HUES64 (cell line): ENCODE results near the gene PLXNC1.

ENCODE experiments used
- H3K27ac ChIP-seq: 2 replicates; pipeline ENCODE4 v1.7.0; 2013; ENCODE audit warnings: low read depth, low read length, inconsistent platforms
- H3K27me3 ChIP-seq: 2 replicates; pipeline ENCODE4 v1.6.1; 2013; ENCODE audit warnings: mild to moderate bottlenecking, low read length; ENCODE audit not compliant: insufficient read depth
- H3K36me3 ChIP-seq: 2 replicates; pipeline ENCODE4 v1.6.1; 2013; ENCODE audit warnings: mild to moderate bottlenecking, low read length; ENCODE audit not compliant: insufficient read depth
- H3K4me1 ChIP-seq: 2 replicates; pipeline ENCODE4 v1.6.1; 2013; ENCODE audit warnings: mild to moderate bottlenecking, low read length, moderate library complexity; ENCODE audit not compliant: insufficient read depth
- H3K4me3 ChIP-seq: 2 replicates; pipeline ENCODE4 v1.5.1; 2013; ENCODE audit warnings: mild to moderate bottlenecking, low read length, moderate library complexity
- H3K9ac ChIP-seq: 2 replicates; pipeline ENCODE4 v1.6.1; 2013; ENCODE audit warnings: mild to moderate bottlenecking, low read depth, low read length
- H3K9me3 ChIP-seq: 2 replicates; pipeline ENCODE4 v1.6.1; 2013; ENCODE audit warnings: low read depth, low read length; ENCODE audit not compliant: insufficient read depth
- WGBS: fragments of 150-250, 120-280 bp; methylation state at CpG from one replicate; pipeline ENCODE4 v1.1.7; 2013; ENCODE audit warnings: missing lambda C conversion rate; 5-methylcytosine and 5-hydroxymethylcytosine counted together

The PLXNC1 gene

DNA sequence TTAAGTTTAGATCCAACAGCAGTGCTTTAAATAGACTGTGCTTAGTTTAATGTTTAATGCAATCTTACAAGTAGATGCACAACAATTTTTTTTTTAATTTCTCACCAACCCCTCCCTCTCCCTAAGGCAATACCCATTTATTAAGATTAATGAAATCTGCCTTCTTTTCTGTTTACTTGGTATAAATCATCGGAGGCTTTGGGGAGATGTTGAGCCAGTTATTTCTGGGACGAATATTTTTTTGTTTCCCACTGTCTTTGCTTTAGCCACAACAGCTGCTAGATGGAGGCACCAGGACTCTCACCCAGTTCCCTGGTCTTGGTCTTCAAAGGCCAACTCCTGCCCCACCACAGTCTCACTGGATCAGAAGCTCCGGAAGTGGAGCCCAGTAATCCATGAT lies 113.4 kb downstream of the PLXNC1 start:
- Histone ChIP-seq H3K9ac (no peak overlapping the region), H3K4me3 (no peak overlapping the region), H3K36me3 (no peaks in the 10 kb centered on the region), H3K27me3 (no peaks in the 10 kb centered on the region), H3K9me3 (no peaks in the 10 kb centered on the region), H3K4me1 (peaks cover 47% of the 10 kb centered on the region), H3K27ac (peak overlapping the region; percentile 93)
- 80% methylated on average over 3 of the region's 3 CpGs for whole genome bisulfite sequencing

DNA sequence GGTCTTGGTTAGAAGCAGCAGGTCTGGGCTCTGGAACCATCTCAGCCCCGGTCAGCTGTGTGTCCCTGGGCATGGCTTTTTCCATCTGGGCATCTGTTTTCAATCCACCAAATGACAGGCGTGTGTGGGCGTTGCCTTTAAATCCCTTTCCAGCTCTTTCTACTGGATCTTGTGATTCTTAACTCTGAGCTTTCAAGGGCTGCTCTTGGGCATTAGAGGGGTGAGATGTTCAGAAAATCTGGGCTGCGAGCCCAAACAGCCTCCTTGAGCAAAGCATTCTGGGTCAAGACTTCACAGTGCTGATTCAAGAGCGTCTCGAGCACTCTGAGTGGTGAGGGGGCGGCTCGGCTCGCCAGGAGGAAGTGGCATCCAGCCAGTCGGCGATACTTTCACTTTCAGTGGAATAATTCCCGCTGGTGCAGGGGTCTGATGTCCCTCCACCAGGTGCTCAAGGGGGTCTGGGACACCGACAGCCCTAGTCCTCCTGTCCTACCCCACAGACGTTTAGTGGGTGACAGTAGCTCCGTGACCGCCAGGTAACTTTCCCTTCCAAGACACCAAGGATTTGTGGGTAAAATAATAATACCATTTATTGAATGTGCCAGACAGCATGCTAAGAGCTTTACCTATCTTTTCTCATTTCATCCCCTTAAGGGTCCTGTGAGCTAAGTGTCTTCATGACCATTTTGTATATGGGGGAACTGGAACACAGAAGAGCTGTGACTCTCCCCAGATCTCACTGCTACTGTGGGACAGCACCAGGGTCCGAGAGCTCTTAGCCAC lies 114.0 kb downstream of the PLXNC1 start:
- WGBS = 90% methylated on average over 15 of the region's 17 CpGs
- Histone ChIP-seq H3K27me3 (no peaks in the 10 kb centered on the region), H3K9ac (no peak overlapping the region), H3K27ac (no peak overlapping the region), H3K4me3 (no peak overlapping the region), H3K9me3 (no peaks in the 10 kb centered on the region), H3K36me3 (no peaks in the 10 kb centered on the region), H3K4me1 (peaks cover 51% of the 10 kb centered on the region)

DNA sequence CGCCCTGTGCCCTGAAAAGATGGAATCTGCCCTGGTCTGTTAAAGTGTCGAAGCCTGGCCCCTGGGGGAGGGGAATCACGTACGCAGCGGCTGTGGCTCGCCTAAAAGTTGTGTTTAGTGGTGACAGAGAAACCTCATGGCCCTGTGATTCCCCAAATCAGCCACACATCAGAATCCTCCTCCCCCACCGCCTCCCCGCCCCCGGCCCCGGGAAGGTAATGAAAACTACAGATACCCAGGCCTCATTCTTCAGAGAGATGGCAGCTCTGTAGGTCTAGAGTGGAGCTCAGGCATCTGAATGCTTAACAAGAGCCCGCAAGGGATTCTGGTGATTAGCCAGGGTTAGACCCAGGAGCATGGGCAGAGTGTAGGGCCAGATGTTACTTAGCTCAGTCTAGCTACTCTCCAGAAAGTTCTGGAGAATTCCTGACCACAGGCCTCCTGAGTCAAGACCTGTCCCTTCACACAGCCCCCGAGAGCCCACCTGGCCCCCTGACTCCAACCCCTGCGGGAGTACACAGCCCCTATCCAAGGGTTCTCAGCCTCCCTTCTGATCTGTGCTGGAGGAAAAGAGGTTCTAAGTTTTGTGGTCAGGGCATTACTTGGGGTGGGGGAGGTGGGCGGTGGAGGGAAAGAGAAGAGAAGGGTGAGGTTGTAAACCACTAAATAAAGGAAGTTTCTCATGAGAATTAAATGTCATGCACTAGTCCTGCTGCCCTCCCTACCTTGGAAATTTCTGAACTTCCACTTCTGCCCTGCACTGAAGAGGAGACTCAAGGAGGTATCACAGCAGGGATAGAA lies 114.8 kb downstream of the PLXNC1 start:
- no peak overlapping the region for H3K9ac ChIP-seq
- H3K27ac ChIP-seq = no peak overlapping the region; the same call in none of the 2 replicates
- no peaks in the 10 kb centered on the region for H3K9me3 ChIP-seq
- H3K36me3 ChIP-seq = no peaks in the 10 kb centered on the region
- peaks cover 54% of the 10 kb centered on the region for H3K4me1 ChIP-seq
- WGBS = 96% methylated on average over 11 of the region's 14 CpGs
- no peak overlapping the region for H3K4me3 ChIP-seq
- H3K27me3 ChIP-seq = no peaks in the 10 kb centered on the region

- Histone ChIP-seq H3K4me3 (no peak overlapping the region), H3K4me1 (peaks cover 54% of the 10 kb centered on the region), H3K9ac (no peak overlapping the region), H3K36me3 (no peaks in the 10 kb centered on the region), H3K27me3 (no peaks in the 10 kb centered on the region), H3K9me3 (no peaks in the 10 kb centered on the region), H3K27ac (peak overlapping the region; percentile 59)
- WGBS = 61% methylated on average over 20 of the region's 20 CpGs
Observed at GRCh38 chr12:94263905-94264561, 115.7 kb downstream of the PLXNC1 start.

DNA sequence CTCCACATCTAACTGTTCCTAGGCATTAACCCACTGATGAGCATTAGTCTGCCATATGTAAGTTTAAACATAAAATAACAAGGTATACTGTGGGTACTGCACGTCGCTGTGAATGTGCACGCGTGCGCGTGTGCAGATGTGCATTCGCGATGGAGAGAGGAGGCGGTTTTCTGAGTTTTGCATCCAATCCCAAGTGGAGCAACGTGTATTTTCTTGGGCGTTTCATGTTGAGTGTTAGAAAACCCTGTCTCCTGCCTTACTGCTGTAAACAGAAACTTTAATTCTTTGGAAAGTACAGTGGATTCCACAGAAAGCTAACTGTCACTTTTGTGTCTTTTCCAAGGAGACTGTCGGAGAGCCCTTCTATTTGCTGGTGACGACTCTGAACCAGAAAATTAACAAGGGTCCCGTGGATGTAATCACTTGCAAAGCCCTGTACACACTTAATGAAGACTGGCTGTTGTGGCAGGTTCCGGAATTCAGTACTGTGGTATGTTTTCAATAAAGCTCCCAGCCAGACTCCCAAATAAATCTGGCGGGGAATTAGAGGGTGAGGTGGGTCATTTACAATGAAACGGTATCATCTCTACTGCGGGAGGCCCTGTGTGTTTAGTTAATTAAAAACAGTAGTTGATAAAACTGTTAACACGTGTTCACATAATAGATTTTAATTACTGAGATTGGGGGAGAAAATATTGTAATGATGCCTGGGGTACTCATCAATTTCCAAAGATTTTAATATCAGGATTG lies 116.5 kb downstream of the PLXNC1 start:
- H3K27me3 ChIP-seq = no peaks in the 10 kb centered on the region
- H3K27ac ChIP-seq = no peak overlapping the region
- H3K4me1 ChIP-seq = peaks cover 54% of the 10 kb centered on the region
- 95% methylated on average over 19 of the region's 19 CpGs for WGBS
- H3K9me3 ChIP-seq = no peaks in the 10 kb centered on the region
- H3K4me3 ChIP-seq = no peak overlapping the region
- no peak overlapping the region for H3K9ac ChIP-seq
- no peaks in the 10 kb centered on the region for H3K36me3 ChIP-seq

DNA sequence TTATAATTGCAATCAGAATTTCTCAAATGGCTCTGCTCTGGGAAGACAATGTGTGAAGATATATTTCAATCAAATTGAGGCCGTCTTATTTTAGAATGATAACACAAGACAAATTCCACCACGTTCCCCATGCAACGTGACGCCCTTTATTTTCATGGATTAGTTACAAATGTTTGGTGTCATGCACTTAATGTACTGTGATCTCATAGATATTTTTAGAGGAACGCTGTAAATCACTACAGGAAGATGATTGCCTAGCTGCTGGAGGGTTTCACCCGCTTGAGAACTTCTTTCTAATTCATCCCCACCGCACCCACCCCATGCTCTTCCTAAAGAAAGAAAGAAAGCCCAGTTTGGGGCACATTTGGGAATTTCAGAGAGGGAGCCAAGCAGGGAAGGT lies 117.2 kb downstream of the PLXNC1 start:
- 93% methylated on average over 6 of the region's 7 CpGs for WGBS
- no peak overlapping the region for H3K27ac ChIP-seq
- no peak overlapping the region for H3K9ac ChIP-seq
- no peaks in the 10 kb centered on the region for H3K27me3 ChIP-seq
- no peaks in the 10 kb centered on the region for H3K9me3 ChIP-seq
- H3K4me1 ChIP-seq = peaks cover 59% of the 10 kb centered on the region
- H3K4me3 ChIP-seq = no peak overlapping the region
- no peaks in the 10 kb centered on the region for H3K36me3 ChIP-seq

DNA sequence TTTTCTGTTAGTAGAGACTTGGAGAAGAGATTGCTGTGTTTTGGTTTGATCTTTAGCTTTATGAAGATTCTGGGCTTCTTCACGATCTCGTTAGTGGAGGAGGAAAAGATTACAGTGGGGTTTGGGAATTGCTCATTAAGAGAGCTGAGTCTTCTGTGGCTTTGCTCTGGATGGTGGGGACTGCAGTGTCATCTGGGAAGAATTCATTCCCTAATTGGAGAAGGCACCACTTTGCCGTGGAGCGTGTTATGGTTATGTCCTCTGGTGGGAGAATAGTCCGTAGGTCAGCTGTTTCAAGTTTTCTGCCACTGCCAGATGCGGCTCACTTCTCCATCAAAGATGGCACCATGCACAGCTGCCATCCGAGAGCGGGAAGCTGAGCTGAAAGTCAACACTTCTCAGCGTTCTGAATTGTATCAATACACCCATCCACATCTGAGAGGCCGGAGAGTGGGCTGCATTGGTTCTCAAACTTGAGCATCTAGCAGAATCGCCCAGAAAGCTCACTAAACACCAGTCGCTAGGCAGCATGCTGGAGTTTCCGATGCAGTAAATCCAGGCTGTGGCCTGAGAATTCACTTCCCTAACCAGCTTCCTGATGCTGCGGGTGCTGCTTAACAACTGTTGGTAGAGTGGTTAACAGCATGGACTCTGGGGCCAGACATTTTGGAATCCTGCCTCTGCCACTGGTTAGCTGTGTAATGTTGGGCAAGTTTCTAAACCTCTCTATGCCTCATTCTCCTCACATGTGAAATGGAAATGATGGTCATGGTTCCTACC lies 117.8 kb downstream of the PLXNC1 start:
- peaks cover 57% of the 10 kb centered on the region for H3K4me1 ChIP-seq
- H3K4me3 ChIP-seq = no peak overlapping the region
- H3K9me3 ChIP-seq = no peaks in the 10 kb centered on the region
- no peaks in the 10 kb centered on the region for H3K36me3 ChIP-seq
- H3K27me3 ChIP-seq = no peaks in the 10 kb centered on the region
- no peak overlapping the region for H3K9ac ChIP-seq
- 94% methylated on average over 14 of the region's 14 CpGs for WGBS
- no peak overlapping the region for H3K27ac ChIP-seq

DNA sequence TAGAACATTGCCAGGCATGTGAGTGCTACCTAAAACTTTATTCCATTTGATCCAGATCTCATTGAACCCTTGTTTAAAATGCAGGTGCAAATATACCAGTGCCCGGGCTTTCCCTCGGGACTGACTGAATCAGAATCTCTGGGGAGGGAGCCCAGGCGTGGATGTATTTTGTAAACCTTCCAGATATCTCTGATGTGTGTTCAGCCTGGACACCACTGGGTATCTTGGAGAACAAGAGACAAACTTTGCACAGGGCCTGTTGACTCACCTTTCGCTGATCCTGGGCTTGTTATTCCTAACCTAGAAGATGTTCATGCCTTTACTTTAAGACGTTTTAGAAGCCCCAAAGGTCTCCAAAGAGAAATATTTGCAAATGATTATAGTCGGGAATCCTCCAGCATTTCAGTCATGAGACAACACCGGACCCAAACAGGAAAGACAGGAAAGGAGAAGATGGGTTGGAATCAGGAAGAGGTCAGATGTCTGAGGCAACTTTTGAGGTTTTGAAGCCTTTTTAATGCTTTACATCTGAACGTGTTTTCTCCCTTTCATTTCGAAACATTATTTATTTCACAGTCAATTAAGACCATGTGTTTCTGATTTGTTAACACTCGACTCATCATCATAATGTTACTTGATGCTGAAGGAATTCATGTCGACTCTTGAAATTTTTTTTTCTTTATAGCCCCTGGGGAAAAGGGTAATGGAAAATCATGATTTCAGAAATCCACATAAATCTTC lies 118.6 kb downstream of the PLXNC1 start:
- Histone ChIP-seq H3K4me3 (no peak overlapping the region), H3K27me3 (no peaks in the 10 kb centered on the region), H3K27ac (no peak overlapping the region), H3K36me3 (no peaks in the 10 kb centered on the region), H3K9me3 (no peaks in the 10 kb centered on the region), H3K4me1 (peaks cover 49% of the 10 kb centered on the region), H3K9ac (no peak overlapping the region)
- 95% methylated on average over 11 of the region's 11 CpGs for WGBS

GRCh38 chr12:94267537-94267872 lies 119.1 kb downstream of the PLXNC1 start:
- Histone ChIP-seq H3K4me3 (no peak overlapping the region), H3K4me1 (peaks cover 44% of the 10 kb centered on the region), H3K27ac (no peak overlapping the region), H3K9me3 (no peaks in the 10 kb centered on the region), H3K27me3 (no peaks in the 10 kb centered on the region), H3K9ac (no peak overlapping the region), H3K36me3 (no peaks in the 10 kb centered on the region)
- 87% methylated on average over 3 of the region's 3 CpGs for WGBS

DNA sequence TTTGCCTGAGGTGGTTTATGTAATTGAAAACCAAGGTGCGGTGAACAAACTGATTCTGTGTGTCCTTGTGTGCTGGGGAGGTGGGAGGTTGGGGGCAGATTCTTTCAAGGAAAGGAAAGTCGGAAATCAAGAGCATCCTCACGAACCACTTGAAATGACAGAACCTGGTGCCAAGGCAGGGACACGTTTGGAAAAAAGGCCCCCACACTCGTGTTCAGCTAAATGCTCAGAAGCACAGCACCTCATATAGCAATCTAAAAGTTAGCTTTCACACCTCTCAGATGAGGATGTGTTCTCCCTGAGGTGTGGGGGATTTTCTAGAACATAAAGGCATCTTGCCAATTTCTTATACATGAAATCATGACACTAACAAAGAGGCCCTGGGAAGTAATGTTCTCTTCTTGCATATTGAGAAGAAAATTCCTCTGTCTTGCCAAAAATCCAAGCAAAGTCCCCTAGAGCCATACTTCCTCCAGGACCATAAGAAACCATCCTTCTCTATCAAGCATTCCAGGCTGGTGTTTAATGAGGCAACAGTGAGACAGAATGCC lies 119.6 kb downstream of the PLXNC1 start:
- no peaks in the 10 kb centered on the region for H3K36me3 ChIP-seq
- H3K9ac ChIP-seq = no peak overlapping the region
- 86% methylated on average over 5 of the region's 5 CpGs for WGBS
- peaks cover 40% of the 10 kb centered on the region for H3K4me1 ChIP-seq
- H3K9me3 ChIP-seq = no peaks in the 10 kb centered on the region
- H3K27me3 ChIP-seq = no peaks in the 10 kb centered on the region
- H3K27ac ChIP-seq = no peak overlapping the region
- no peak overlapping the region for H3K4me3 ChIP-seq
